GM18858 (cell line): ENCODE data around the gene SRMS.

ENCODE experiments used
- ATAC-seq: cut with Tn5 transposase; IDR thresholded peaks from one replicate; pipeline ENCODE4 v1.9.1; 2021; ENCODE audit not compliant: unreplicated experiment

Gene SRMS, protein sequence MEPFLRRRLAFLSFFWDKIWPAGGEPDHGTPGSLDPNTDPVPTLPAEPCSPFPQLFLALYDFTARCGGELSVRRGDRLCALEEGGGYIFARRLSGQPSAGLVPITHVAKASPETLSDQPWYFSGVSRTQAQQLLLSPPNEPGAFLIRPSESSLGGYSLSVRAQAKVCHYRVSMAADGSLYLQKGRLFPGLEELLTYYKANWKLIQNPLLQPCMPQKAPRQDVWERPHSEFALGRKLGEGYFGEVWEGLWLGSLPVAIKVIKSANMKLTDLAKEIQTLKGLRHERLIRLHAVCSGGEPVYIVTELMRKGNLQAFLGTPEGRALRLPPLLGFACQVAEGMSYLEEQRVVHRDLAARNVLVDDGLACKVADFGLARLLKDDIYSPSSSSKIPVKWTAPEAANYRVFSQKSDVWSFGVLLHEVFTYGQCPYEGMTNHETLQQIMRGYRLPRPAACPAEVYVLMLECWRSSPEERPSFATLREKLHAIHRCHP

DNA sequence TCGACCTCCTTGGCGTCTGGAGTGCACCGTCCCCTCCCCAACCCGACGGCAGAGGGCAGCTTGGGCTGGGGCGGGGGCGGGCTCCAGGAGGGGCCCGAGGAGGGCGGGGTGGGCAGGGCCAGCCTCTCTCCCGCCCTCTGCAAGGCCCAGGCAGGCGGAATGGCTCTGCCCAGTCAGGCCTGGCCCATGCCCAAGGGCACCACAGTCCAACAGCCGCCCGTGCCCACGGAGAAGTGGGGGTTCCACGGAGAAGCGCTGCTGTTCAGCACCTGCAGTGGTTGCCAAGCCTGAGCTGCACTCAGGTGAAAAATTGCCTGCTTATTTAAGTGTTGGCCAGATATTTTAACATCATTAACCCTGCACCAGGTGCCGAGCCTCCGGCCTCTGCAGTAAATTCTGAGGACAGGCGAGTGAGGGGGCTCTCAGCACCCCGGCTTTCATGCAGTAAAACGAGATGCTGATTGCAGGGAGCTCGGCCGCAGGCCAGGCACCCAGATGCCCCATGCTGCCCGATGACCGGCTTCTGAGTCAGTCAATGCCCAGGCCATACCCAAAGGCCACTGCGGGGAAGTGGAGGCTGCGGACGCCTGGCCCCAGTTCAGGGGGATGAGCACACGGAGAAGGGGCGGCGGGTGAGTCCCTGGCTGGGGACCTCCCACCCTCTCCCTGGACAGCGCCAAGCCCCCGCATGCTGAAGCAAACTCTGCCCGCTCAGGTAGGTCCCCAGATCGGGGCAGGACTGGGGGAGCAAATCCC is at the start of gene SRMS:
SRMS (minus strand) TSS at position 25 of the 756 bp plus-strand sequence. CDS start 286 bp downstream, outside the sequence.
- ATAC-seq = no peak

DNA sequence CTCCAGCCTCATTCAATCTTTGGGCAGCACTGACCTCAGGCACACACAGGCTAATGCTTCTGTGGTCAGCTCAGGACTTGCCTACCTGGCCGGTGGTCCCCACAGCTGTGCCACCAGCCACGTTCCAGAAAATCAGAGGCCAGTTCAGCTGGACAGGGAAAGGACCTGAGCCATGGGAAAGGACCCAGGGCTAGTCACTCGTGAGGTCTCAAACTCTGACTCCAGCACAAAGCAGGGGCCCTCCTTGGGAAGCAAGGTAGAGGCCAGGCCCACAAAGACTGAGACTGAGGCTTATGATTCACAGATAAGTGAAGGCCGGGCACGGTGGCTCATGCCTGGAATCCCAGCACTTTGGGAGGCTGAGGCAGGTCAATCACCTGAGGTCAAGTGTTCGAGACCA is 48.9 kb upstream of the SRMS start:
- ATAC-seq = no peak

DNA sequence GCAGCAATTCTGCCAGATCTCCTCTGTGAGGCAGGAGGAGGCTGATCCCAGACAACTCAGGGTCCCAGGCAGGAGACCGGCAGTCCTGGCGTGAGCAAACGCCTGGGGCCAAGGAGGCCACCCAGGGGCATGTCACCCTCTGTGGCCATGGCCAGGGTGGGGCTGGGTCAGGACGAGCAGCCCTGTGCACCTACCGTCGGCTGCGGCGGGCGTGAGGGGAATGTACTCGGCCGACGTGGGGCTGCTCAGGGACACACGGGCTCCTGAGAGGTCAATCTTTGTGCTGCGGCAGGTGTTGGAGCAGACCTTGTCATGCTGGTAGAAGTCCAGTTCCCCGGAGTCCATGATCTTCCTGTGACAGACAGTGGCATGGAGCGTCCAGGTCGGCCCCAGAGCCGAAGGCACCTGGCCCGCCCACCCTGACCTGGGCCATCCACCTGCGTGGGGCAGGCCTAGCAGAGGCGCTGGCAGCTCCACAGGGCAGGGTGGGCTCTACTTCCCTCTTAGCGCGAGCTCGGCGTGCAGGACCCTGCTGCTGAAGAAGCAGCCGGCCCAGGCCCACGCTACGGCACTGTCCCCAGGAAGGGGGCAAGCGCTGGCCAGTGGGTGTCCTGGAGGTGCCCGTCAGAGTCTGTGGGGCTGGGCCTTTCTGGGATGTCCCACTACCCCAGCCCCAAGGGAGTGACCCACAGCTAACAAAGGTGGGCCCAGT is 48.0 kb upstream of the SRMS start:
- no peak for ATAC-seq

DNA sequence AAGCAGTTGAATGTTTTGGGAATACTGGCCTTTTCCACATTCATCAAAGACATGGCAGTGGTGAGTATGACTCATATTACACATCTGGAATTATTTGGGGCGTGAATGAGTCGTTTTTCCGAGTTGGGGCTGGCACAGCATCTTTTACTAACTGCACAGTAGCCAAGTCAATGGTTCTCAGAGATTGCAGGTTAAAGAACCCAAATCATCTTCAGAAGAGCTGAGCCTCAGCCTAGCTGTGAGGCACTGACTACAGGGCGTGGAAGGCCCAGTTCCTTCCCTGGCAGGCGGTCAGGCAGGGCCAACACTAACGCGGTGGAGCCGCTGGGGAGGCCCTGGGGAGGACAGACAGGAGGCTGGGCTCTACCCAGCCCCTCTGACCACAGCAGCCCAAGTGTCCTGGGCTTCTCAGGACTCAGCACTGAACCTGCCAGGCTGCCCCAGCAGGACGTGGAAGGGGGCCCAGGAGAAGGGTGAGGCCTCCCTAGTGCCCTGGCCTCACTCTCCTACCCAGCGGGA is 46.6 kb upstream of the SRMS start:
- no peak for ATAC-seq

DNA sequence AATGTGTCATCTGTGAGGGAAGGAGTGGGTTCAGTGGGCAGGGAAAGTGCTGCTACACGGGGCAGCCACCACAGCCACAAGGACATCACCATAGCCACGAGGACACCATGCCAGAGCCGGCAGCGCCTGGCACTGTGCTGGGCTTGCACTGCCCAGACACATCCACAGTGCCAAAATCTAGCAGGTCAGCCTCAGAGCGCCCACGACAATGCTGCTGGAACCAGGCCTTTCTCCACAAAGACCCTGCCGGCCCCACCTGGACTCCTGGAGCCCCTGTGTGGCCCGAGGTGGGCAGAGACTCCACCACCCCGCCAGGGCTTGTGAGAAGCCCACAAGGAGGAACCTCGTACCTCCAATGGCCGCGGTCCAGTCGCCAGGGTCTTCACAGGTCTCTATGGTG is 45.1 kb upstream of the SRMS start:
- ATAC-seq = no peak

DNA sequence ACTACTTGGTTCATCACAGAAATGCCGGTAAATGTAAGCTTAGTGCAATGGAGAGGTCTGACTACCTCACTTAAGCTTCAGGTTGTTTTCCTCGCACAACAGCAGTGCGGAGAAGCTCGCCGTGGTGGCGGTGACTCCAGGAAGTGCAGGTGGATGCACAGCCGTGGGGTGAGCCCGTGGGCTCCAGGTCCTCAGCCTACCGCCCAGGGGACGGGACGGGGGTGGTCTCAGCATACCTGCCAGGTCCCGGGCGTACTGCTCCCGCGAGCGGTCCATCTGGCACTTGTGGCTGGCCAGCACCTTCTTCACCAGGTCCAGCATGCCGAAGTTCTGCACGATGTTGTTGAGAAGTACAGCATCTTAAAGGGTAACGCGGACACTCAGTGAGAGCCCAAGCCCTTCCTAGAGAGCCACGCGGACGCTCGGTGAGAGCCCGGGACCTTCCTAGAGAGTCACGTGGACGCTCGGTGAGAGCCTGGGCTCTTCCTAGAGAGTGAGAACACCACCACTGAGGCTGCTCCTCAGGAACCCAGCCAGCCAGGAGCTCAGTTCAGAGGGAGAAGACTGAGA is 44.3 kb upstream of the SRMS start:
- no peak for ATAC-seq

DNA sequence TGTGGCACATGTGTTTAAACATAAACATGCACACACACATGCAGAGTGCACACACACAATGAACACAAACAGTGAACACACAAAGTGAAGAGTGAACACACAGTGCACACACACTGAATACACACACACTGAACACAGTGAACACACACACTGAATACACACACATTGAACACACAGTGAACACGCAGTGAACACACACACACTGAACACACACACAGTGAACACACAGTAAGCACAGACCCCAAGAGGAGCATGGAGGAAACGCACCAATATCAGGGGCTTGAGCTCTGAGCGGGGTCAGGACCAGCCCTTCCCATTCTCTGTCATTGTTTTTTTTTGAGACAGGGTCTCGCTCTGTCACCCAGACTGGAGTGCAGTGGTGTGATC is 43.6 kb upstream of the SRMS start:
- no peak for ATAC-seq

DNA sequence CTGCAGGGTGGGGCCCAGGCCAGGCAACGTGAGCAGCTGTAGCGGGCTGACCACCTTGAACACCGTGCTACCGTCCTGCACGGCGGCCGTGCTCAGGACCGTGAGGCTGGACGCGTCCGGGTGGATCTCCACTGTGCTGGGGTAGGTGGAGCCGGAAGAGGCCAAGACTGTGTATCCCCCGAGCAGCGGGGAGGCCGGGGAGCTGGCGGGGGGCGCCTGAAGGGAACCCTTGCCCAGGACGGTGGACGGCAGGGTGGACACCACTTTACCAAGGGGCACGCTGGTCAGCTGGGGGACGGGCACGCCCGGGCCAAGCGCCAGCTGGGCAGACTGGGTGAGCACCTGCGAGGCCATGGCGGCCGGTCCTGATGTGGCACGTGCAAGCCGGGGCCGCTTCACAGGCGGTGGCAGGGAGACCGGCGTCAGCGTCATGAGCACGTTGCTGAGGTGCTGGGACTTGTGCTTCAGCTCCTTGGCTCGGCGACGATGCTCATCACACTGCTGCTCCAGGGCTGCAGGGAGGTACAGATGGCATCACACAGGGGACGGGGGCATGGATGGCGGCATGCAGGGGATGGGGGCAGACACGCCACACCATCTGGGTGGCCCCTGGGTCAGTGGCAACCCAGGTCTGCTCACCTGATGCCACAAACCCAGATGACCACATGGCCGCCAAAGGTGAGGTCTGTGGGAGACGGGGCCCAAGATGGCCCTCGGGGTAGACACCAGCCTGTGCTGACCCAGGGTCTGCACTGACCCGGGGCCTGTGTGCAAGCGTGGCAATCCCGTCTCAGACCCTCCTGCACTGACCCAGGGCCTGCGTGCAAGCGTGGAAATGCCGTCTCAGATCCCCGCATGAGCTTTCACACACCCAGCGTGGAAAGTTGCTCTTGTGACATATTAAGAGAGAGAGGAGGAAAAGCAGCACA is 42.9 kb upstream of the SRMS start:
- no peak for ATAC-seq

DNA sequence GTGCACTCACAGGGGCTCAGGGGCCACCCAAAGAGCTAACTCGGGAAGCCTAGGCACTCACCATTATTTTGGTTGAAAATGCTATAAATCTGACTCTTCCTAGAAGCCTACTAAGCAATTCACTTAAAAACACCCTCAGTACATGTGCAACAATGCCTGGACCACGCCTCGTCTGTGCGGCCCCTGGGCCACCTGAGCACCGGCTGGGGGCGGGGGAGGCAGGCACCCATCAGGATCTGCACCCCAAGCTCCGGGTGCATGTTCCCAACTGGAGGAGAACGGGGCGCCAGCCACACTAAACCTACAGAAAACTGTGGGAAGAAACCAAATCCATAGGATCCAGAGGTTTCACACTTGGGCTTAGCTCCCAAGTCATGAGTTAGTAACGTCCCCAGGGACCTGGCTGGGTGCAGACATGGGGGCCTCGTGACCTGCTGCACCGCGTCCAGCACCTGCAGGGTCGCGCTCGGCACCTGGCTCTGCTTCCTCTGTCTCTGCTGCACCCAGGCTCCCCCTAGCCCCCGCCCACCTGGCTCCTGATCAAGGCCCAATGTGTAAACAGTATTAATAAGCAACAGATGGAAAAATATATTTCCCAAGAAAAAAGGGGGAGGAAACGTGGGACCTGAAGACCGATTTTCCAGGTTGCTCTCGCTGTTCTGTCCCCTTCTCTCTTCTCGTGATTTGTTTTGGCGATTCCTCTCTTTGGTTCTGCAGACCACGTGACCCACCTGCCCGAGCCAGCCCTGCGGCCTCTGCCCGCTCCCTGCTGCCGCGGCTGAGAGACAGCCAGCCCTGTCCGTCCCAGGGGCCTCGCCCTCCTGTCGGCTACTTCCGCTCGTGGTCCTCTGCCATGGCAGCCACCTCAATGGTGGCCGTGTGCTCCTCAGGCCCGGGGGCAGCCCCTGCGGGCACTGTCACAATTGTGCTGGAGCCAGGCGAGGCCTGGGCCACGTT is 42.0 kb upstream of the SRMS start:
- no peak for ATAC-seq

DNA sequence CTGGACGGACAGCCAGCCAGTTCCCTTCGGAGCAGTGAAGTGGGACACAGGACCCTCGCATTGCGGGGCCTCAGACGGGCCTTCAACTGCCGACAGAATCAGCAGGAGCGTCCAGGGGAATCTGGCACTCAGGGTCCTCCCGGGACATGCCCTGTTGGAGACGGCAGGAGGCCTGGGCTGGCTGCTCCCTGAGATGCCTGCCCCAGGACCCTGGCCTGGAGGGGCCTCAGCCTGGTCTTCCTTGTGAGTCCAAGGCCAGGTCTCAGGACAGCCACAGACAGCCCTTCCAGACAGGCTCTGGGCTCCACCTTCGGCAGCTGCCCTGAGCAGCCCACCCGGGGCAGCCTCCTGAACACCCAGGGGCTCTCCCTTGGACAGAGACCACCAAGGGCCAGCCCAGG is 41.1 kb upstream of the SRMS start:
- ATAC-seq = no peak

DNA sequence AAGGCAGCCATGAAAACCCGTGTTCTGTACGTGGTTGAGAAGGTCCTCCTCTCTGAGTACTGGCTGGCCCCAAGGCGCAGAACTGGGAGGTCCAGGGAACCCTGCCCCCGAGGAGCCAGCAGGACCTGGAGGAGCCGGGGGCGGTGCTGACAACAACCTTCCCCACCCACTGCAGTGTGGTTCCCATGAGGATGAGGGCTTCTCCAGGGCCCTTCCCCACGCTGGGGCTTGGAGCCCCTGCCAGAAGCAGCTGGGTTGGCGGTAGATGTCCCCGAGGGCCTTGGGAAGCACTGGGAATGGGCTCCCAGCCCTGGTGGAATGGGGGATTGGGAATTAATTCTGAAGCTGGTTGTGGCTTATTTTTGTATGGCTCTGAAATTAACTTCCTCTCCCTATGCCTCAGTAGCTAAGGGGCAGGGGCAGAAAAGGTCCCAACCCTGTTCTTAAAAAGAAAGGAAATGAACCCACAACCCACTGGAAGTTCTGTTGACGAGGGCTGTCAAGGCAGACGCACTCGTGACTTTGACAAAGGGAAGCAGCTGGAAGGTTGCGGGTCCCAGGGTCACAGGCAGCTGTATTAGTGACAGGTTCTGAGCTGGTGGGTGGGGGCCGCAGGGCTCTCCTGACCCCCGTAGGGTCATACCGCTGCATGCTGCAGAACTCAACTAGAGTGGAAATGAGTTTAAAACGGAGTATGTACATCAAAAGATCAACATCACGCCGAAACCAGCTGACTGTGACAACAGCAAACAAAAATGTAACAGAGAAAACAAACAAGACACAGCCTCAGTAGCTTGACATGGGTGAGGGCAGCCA is 40.4 kb upstream of the SRMS start:
- no peak for ATAC-seq

DNA sequence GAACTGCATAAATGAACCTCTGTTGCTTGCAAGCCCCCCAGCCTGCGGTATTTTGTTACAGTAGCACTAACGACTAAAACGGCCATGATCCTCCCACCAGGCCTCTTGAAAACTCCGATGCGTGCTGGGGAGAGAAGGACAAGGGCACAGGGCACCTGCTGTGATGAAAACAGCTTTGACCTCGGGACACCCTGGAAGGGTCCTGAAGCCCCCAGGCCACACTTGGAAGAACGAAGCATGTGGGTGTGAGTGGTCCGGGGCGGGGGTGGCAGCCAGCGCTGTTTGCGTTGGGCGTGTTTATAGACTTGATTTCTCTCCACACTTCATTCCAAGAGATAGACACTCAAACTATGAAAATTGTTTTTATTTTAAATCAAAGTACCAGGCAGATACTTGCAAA is 39.7 kb upstream of the SRMS start:
- ATAC-seq = no peak

DNA sequence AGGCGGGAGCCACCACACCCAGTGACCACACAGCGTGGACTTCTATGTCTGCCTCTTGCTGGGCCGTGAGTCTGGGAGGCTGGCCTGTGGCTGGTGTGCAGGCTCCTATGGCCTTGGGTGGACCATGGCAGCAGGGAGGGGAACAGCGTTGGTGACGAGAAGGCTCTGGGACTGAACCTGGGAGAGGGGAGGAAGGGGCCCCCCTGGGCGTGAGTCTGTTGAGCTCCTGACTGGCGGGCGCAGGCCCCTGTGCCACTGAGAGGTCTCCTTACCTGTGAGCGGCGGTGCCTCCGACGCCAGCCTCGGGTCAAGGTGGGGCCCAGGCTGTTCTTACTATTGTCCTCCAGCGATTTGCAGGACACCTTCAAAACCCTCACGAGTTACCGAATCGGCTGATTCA is 39.2 kb upstream of the SRMS start:
- ATAC-seq = no peak

DNA sequence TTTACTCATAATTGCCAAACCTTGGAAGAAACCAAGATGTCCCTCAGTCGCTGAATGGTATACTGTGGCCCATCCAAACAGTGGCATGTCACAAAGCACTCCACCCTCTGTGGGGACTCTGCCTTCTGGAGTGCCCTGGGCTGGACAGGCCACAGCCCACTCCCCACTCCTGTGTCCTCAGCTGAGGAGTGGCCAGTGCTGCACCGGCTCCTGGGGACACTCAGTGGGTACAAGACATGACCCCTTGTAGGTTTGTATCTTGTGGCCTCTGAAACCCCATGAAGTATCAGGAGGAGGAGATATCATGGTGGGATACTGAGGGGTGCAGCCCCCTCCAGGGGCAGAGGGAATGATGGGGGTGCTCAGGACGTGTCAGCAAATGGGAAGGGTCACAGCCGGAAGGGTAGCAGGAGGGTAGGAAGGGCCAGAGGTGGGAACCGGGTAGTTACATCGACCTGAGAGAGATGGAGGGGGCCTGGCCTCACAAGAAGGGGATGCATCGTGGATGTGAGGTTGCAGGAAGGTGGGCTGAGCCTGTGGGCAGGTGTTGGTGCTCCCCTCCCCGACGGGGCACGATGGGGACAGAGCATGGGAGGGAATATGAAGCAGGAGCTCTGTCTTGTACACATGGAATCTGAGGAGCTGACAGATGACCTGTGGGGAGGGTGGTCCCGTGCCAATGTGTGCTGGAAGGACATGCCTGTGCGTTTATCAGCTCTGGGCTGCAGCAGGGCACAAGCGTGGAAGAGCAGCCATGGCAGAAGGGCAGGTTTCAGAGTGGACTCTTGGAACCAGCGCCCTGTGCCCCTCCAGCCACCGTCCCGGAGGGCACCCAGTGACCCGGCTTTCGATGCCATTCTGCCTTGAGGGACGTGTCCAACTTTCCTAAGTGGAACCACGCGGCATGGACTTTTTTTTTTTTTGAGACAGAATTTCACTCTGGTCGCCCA is 38.3 kb upstream of the SRMS start:
- ATAC-seq = no peak

DNA sequence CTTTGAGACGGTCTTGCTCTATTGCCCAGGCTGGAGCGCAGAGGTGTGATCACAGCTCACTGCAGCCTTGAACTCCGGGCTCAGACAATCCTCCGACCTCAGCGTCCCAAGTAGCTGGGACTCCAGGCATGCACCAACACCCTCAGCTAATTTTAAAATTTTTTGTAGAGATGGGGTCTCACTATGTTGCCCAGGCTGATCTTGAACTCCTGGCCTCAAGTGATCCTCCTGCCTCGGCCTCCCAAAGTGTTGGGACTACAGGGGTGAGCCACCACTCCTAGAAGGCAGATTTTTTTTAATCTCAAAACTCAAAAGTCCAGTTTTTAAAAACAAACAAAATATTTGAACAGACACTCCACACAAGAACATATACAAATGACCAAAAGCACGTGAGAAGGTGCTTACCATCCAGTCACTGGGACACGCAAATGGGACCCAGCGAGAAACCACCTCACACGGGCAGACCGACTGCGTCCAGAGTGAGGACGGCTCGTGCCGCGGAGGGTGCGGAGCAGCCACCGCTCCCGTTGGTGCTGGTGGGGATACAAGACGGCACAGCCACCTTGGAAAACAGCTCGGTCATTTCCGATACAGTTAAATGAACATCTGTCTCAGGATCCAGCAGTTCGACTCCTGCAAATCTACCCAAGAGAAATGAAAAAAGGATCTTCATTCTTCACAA is 35.0 kb upstream of the SRMS start:
- no peak for ATAC-seq

DNA sequence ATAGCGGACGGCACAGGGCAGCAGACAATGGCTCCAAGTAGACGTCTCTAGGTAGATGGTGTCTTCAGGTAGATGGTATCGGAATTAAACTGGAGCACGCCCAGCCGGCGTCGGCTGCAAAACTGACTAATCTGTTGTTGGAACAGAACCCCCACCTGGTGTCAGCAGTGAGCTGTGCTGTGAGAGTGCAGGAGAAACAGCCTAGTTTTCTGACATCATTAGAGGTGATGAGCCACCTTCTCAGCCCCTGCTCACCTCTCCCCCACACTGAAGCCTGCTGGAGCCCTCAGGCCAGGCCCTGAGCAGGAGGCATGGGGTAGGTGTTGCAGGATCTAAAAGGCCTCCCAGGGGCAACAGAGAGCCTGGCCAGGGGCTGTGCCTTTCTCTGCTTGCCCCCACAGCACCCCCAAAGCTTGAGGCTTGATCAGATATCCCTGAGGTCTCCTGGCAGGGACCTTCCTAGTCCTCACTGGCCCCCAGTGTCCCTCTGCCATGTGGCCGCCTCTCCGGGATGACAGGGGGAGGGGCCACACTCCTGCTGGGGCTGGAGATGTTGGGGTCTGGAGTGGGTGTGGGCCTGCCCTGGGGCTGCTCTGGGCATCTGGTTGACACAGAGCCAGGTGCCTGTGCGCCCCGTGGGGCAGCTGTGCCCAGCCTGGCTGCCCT is 33.4 kb upstream of the SRMS start:
- no peak for ATAC-seq
